Hepatocyte (in vitro differentiated cells): Measurements from ENCODE around the gene HEYL. TPM values are rescaled to one million over a fixed set of nuclear protein-coding genes. Genes with fewer than 3 reads are reported as not detected.

Source experiments
- DNase-seq: peaks from one replicate; pipeline ENCODE4 v3.0.0-alpha.2; 2016; ENCODE audit warnings: low spot score
- H2AFZ ChIP-seq: fragments of 200-600 bp; sonication (generic); 2 replicates; pipeline ENCODE4 v1.6.0; 2016; ENCODE audit warnings: antibody characterized with exemption, mild to moderate bottlenecking
- H3K27ac ChIP-seq: fragments of 200-600 bp; sonication (generic); 2 replicates; pipeline ENCODE4 v1.5.1; 2016; ENCODE audit warnings: mild to moderate bottlenecking
- H3K27me3 ChIP-seq: fragments of 200-600 bp; sonication (generic); 2 replicates; pipeline ENCODE4 v1.6.1; 2016
- H3K36me3 ChIP-seq: fragments of 200-600 bp; sonication (generic); replicated peaks from 2 replicates; pipeline ENCODE4 v1.5.1; 2016; ENCODE audit warnings: low read depth; ENCODE audit not compliant: insufficient read depth
- H3K4me1 ChIP-seq: fragments of 200-600 bp; sonication (generic); 2 replicates; pipeline ENCODE4 v1.5.1; 2016; ENCODE audit warnings: mild to moderate bottlenecking, moderate library complexity; ENCODE audit not compliant: insufficient read depth
- H3K4me2 ChIP-seq: fragments of 200-600 bp; sonication (generic); 2 replicates; pipeline ENCODE4 v1.6.0; 2016
- H3K4me3 ChIP-seq: fragments of 200-600 bp; sonication (generic); 2 replicates; pipeline ENCODE4 v1.5.1; 2016; ENCODE audit warnings: mild to moderate bottlenecking
- H3K79me2 ChIP-seq: fragments of 200-600 bp; sonication (generic); 2 replicates; pipeline ENCODE4 v1.6.0; 2017; ENCODE audit warnings: mild to moderate bottlenecking
- H3K9me2 ChIP-seq: fragments of 200-600 bp; sonication (generic); replicated peaks from 2 replicates; pipeline ENCODE4 v1.6.0; 2017; ENCODE audit warnings: mild to moderate bottlenecking; ENCODE audit not compliant: insufficient read depth
- H3K9me3 ChIP-seq: fragments of 200-600 bp; sonication (generic); 2 replicates; pipeline ENCODE4 v1.5.1; 2016; ENCODE audit warnings: low read depth, mild to moderate bottlenecking
- H4K20me1 ChIP-seq: fragments of 200-600 bp; sonication (generic); 2 replicates; pipeline ENCODE4 v1.6.0; 2016; ENCODE audit warnings: mild to moderate bottlenecking; ENCODE audit not compliant: insufficient read depth, poor library complexity, severe bottlenecking
- EZH2 ChIP-seq: fragments of 200-600 bp; sonication (generic); IDR thresholded peaks from 2 replicates; pipeline ENCODE4 v1.6.1; 2016; ENCODE audit warnings: antibody characterized with exemption, mild to moderate bottlenecking, borderline replicate concordance
- EZH2phosphoT487 ChIP-seq: fragments of 200-600 bp; sonication (generic); IDR thresholded peaks from one replicate; pipeline ENCODE4 v1.6.1; 2018; ENCODE audit warnings: antibody characterized with exemption, mild to moderate bottlenecking, low read depth, moderate library complexity; ENCODE audit not compliant: unreplicated experiment, severe bottlenecking
- WGBS: methylation state at CpG from one replicate; pipeline ENCODE4 v1.1.6; 2016; ENCODE audit warnings: low lambda C conversion rate; ENCODE audit errors: missing lambda C conversion rate; 5-methylcytosine and 5-hydroxymethylcytosine counted together
- polyA plus RNA-seq: library from polyadenylated mRNA; unstranded; fragments of >200 nt; fragmentation: Nextera tagmentation; extraction: Ambion mirVana; gene quantifications from 2 replicates; pipeline ENCODE4 v1.2.1, GENCODE V29; 2016
- total RNA-seq: library from RNA; depleted of rRNA; stranded (reverse); fragments of >200 nt; gene quantifications from 2 replicates; pipeline ENCODE4 v1.2.3, GENCODE V29; 2014
- TF ChIP-seq, protein P1 (sequence below): fragments of 200-600 bp; sonication (generic); IDR thresholded peaks from 2 replicates; pipeline ENCODE4 v1.5.1; 2016; ENCODE audit warnings: antibody characterized with exemption, mild to moderate bottlenecking; ENCODE audit not compliant: poor library complexity

Gene HEYL
- total and polyA plus RNA-seq, 2 experiments from 2014 or later = 10.9 to 24.8 TPM

DNA sequence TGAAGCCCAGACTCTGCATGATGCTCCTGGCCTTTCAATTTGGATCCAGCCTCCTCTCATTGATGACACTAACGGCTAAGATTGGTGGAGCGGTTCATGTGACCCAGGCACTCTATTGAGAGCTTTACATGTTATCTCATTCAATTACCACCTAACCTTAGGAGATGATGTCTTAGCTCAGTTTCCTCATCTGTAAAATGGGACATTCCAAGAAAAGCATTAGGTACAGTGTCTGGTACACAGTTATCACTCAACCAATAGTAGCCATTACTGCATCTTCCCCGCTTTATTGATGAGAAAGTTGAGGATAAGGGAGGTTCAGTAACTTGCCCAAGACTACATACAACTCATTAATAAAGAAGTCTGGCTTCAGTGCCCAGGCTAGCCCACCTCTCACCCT is 17.0 kb downstream of the HEYL start:
- H3K79me2 ChIP-seq = no peaks in the 10 kb centered on the region
- H3K4me3 ChIP-seq = no peak overlapping the region
- no peak for DNase-seq
- H3K27me3 ChIP-seq = no peaks in the 10 kb centered on the region
- H3K9me2 ChIP-seq = no peaks in the 10 kb centered on the region
- no peaks in the 10 kb centered on the region for H4K20me1 ChIP-seq
- H3K27ac ChIP-seq = no peak overlapping the region
- TF ChIP-seq EZH2 (no peak), EZH2phosphoT487 (no peak)
- TF ChIP-seq, protein P1, sequence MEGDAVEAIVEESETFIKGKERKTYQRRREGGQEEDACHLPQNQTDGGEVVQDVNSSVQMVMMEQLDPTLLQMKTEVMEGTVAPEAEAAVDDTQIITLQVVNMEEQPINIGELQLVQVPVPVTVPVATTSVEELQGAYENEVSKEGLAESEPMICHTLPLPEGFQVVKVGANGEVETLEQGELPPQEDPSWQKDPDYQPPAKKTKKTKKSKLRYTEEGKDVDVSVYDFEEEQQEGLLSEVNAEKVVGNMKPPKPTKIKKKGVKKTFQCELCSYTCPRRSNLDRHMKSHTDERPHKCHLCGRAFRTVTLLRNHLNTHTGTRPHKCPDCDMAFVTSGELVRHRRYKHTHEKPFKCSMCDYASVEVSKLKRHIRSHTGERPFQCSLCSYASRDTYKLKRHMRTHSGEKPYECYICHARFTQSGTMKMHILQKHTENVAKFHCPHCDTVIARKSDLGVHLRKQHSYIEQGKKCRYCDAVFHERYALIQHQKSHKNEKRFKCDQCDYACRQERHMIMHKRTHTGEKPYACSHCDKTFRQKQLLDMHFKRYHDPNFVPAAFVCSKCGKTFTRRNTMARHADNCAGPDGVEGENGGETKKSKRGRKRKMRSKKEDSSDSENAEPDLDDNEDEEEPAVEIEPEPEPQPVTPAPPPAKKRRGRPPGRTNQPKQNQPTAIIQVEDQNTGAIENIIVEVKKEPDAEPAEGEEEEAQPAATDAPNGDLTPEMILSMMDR = no peak
- no peak overlapping the region for H3K4me2 ChIP-seq
- 95% methylated on average over 3 of the region's 3 CpGs for WGBS
- H3K9me3 ChIP-seq = no peaks in the 10 kb centered on the region
- peaks cover 6% of the 10 kb centered on the region for H3K4me1 ChIP-seq
- no peaks in the 10 kb centered on the region for H3K36me3 ChIP-seq
- no peak overlapping the region for H2AFZ ChIP-seq

DNA sequence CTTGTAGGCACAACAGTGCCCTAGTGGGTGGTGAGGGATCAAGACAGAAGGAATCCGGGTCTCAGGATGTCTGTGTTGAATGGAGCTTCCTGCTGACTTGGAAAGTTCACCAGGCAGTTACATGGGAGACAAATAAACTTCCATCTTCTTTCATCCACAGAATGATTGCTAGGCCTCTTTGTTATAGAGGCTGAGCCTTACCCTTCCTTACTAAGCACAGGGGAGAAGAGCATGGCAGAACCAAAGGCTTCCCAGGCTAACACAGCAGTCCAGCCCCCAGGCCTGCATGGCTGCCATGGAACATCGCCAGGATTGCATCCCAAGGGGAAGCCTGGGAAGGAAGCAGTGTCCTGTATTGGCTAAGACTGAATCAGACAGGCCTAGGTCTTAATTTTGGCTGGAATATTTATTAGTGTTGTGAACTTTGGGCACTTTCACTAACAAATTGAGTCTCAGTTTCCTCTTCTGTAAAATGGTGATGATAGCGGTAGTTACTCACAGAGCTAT is 18.7 kb downstream of the HEYL start:
- no peak for DNase-seq
- 89% methylated on average over 3 of the region's 3 CpGs for WGBS

DNA sequence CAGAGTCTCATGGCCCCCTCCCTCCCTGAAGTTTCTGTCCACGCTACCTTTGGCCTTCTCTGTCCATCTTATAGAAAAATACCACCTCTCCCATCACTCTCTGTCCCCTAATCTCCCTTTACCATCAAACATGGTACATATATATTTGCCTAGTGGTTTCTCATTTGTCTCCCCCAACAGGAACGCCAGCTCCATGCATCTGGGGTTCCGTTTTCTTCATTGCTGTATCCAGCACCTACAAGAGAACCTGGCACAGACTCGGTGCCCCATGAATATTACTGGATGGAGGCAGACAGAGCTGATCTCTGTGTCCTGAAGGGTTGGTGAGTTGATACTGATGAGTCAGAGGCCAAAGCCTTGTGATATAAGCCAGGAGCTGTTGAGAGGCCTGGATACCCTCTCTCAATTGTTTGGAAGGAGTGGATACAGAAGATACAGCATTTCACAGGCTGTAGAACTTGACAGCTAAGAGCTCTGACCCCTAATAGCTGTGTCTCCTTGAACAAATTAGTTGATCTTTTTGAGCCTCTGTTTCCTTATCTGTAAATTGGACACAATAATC is 21.9 kb downstream of the HEYL start:
- Histone ChIP-seq H4K20me1 (no peaks in the 10 kb centered on the region), H3K79me2 (no peaks in the 10 kb centered on the region), H3K27ac (no peak overlapping the region), H2AFZ (no peak overlapping the region), H3K36me3 (no peaks in the 10 kb centered on the region), H3K4me2 (no peak overlapping the region), H3K4me3 (no peak overlapping the region), H3K9me2 (no peaks in the 10 kb centered on the region), H3K27me3 (no peaks in the 10 kb centered on the region), H3K9me3 (no peaks in the 10 kb centered on the region), H3K4me1 (no peaks in the 10 kb centered on the region)
- DNase-seq = no peak
- TF ChIP-seq, protein P1 = no peak
- no peak for TF ChIP-seq EZH2phosphoT487
- no peak for TF ChIP-seq EZH2
- WGBS = 72% methylated on average over 4 of the region's 4 CpGs

More for the DNA sequence above, 18.7 kb downstream of the HEYL start:
- H3K27me3 ChIP-seq = no peaks in the 10 kb centered on the region
- H3K4me3 ChIP-seq = no peak overlapping the region
- no peak overlapping the region for H3K4me2 ChIP-seq
- TF ChIP-seq, protein P1 = no peak
- no peak for TF ChIP-seq EZH2
- TF ChIP-seq EZH2phosphoT487 = no peak
- no peaks in the 10 kb centered on the region for H3K79me2 ChIP-seq
- no peaks in the 10 kb centered on the region for H3K4me1 ChIP-seq
- no peaks in the 10 kb centered on the region for H3K9me3 ChIP-seq
- no peak overlapping the region for H3K27ac ChIP-seq
- no peaks in the 10 kb centered on the region for H4K20me1 ChIP-seq
- H3K36me3 ChIP-seq = no peaks in the 10 kb centered on the region
- H2AFZ ChIP-seq = no peak overlapping the region
- H3K9me2 ChIP-seq = no peaks in the 10 kb centered on the region
